GM21529 (cell line): ENCODE results near the gene CDH23.

ENCODE experiments used
- ATAC-seq: cut with Tn5 transposase; IDR thresholded peaks from one replicate; pipeline ENCODE4 v1.9.1; 2021; ENCODE audit not compliant: unreplicated experiment

Gene CDH23

DNA sequence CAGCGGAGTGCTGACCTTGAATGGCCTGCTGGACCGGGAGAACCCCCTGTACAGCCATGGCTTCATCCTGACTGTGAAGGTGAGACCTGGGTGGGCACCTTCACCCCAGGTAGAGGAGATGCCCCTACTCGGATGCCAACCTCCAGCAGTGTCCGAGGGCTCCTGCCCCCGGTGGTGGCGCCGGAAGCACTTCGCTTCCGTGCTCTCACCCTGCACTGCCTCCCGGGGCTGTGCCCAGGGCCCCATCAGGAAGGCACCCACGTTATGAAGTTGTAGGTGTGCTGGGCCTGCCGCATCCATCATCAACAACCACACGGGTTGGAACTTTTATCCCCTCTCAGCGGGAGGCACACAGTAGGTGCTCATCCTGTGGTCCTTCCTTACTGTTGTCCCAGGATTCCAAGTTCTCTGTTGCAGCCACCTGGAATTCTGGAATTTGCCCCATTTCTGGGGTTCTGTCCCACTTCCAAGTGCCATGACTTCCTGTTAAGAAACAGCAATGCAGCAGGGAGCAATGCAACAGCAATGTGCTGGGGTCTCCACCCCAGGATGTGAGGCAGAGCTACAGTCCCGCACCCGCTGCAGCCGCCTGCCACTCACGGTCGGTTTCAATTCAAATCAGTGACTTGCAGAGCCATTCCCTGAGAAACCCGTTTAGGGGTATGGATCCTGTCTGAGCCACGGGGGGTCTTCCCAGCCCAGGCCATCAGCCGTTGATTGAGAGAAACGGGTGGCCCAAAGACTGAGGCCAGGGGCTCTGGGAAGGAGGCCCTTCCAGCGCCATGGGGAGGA lies 219.0 kb downstream of the CDH23 start:
- ATAC-seq, result no peak

GRCh38 chr10:71616817-71617654 lies 220.3 kb downstream of the CDH23 start:
- ATAC-seq, result no peak

- no peak for ATAC-seq
These were observed 221.5 kb downstream of the CDH23 start for GRCh38 chr10:71618176-71618575.

- no peak for ATAC-seq
These were observed 221.9 kb downstream of the CDH23 start for GRCh38 chr10:71618598-71618997.

- no peak for ATAC-seq
These were observed 223.9 kb downstream of the CDH23 start for GRCh38 chr10:71620642-71621041.

- ATAC-seq, result no peak
These were observed 224.8 kb downstream of the CDH23 start for GRCh38 chr10:71621231-71622153.

- no peak for ATAC-seq
These were observed 225.4 kb downstream of the CDH23 start for GRCh38 chr10:71622154-71622526.

DNA sequence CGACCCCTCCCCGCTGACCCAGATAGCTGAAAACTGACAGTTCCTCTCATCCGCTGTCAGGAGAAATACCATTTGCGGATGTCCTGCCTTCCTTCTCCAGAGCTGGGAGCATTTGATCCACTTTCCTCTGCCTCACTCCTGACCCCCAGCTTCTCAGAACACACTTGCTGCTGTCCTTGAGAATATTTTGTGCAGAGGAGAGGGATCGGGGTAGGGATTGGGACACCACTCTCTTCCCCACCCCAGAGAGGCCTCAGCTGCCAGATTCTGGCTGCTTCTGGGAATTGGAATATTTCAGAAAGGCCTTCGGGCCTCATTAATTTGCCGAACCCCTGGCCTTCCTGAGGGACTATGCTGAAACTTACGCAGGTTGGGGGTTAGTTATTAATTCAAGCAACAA lies 225.9 kb downstream of the CDH23 start:
- ATAC-seq, result no peak

GRCh38 chr10:71623098-71623985 lies 226.6 kb downstream of the CDH23 start:
- no peak for ATAC-seq

GRCh38 chr10:71623986-71624291 lies 227.2 kb downstream of the CDH23 start:
- no peak for ATAC-seq

GRCh38 chr10:71625445-71626175 lies 228.9 kb downstream of the CDH23 start:
- ATAC-seq, result no peak

GRCh38 chr10:71627230-71627939 lies 230.7 kb downstream of the CDH23 start:
- no peak for ATAC-seq

DNA sequence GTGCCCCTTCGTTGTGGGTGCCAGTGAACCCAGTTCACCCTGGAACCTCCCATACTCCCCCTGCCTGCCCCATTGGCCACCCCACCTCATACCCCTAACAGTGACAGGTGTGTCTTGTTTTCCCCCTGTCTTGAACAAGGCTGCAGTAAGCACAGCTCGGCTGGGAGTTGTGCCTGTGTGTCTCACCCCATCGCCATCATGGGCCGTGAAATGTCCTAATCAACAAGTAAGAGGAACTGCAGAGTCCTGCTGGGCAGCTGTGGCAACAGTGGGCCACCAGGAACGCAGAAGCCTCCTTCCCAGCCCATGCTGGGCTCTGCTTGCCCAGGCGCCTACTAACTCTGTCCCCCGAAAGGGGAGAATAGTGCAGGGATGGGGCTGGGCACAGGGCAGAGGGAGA lies 231.2 kb downstream of the CDH23 start:
- ATAC-seq, result no peak

DNA sequence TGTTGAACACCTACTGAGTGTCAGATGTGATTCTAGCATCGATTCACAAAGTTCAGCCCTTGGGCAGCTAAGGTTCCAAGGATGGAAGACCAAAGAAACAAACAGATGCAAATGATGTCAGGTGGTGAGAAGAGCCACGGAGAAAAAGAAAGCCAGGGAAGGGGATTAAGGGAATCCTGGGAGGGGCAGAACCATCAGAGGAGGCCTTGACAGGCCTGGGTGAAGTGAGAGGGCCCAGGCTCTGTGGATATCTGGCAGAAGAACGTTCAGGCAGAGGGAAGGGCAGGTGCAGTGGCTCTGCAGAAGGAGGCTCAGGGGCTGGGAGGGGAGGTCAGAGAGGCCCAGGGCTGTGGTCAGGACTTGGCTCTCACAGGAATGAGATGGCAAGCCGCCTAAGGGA lies 232.4 kb downstream of the CDH23 start:
- no peak for ATAC-seq

- no peak for ATAC-seq
These were observed 233.4 kb downstream of the CDH23 start for GRCh38 chr10:71630168-71630567.

DNA sequence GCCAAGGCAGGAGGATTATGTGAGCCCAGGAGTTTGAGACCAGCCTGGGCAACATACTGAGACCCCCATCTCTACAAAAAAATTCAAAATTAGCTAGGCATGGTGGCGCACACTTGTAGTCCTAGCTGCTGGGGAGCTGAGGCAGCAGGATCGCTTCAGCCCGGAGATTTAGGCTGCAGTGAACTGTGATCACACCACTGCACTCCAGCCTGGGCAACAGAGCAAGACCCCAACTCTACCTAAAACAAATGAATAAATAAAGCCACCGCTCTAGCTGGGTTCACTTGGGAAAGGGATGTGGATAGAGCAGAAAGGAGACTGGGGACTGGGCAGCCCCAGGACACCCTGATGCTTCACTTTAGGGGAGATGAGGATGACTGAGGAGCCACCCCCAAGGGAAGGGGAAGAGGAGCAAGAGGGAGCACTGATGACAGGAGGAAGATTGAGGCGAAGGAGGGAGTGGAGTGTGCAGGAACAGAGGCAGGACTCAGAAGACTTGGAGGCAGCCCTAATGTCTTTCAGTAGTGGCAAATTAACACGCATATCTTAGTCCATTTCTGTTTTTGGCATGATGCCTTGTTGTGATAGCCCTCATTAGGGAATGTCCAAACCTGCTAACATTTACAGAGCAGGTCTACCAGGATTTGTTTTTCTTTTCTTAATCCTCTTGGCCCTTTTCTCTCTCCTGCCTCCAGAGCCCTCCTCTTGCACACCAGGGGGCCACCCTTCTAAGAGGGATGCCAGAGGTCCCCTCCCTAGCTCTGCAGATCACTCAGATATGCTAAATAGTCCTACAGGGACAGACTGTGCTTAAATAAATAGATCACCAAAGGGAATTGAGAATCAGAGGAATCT lies 234.5 kb downstream of the CDH23 start:
- ATAC-seq, result no peak

DNA sequence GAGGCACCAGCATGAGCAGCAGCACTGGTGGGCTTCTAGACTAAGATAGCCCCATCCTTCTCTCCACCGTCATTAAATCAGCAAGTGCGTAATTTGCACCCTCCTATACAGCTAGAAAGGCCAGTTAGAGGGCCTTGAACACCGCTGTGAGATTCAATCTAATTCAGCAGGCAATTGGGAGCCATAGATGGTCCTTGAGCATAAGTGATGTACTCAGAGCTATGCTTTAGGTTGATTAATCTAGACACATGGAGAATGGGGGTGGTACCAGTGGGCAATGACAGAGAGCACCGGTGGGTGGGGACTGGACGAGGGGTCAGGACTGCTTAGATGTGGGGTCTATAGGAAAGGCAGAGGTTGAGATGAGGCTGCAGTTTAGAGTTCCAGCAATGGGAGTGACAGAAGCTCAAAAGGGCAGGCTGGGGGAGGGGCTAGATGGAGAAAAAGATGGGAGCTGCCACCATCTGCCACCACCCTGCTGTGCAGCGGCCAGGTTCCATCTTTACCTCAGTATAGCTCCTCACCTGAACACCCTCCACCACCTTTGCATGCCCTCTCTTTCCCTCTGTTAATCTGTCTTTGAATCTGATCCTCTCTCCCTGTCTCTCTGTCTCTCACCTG lies 235.6 kb downstream of the CDH23 start:
- ATAC-seq, result no peak
